Peyer's patch (tissue), 4 donors: ENCODE data around the gene LIN9. TPM values are rescaled to one million over a fixed set of nuclear protein-coding genes. Genes with fewer than 3 reads are reported as not detected.

Experiments used
- DNase-seq, 3 donors: peaks; one replicate each; pipeline ENCODE4 v3.0.0-alpha.2; 2017 to 2019
- H3K27ac ChIP-seq, 4 donors: fragments of 200-600 bp; sonication (generic); one replicate each; pipeline ENCODE4 v1.5.1; 2016 to 2019
- H3K27me3 ChIP-seq, 2 donors: fragments of 200-600 bp; sonication (generic); one replicate each; pipeline ENCODE4 v1.5.1; 2019
- H3K36me3 ChIP-seq, 3 donors: fragments of 200-600 bp; sonication (generic); one replicate each; pipeline ENCODE4 v1.5.1; 2016 to 2019
- H3K4me1 ChIP-seq, 4 donors: fragments of 200-600 bp; sonication (generic); one replicate each; pipeline ENCODE4 v1.5.1; 2016 to 2019
- H3K4me3 ChIP-seq, 4 donors: fragments of 200-600 bp; sonication (generic); 1 replicate in 3 of 4; 2 replicates in 1 of 4; pipeline ENCODE4 v1.5.1; 2016 to 2019; ENCODE audit warnings: mild to moderate bottlenecking in 1 of 4
- H3K9me3 ChIP-seq, 4 donors: fragments of 200-600 bp; sonication (generic); one replicate each; pipeline ENCODE4 v1.5.1; 2016 to 2019; ENCODE audit warnings: mild to moderate bottlenecking in 1 of 4
- CTCF ChIP-seq, 6 experiments: fragments of 450-650 bp in 4 of 6; fragments of 200-600 bp in 2 of 6; sonication (generic) in 1 of 6; IDR thresholded peaks; one replicate each; pipeline ENCODE4 v1.5.1; 2017 to 2019; ENCODE audit warnings: antibody characterized with exemption in 6 of 6, mild to moderate bottlenecking in 3 of 6, moderate library complexity in 1 of 6
- POLR2A ChIP-seq, 2 donors: fragments of 450-650 bp; IDR thresholded peaks; one replicate each; pipeline ENCODE4 v1.5.1; 2017; ENCODE audit warnings: antibody characterized with exemption in 2 of 2, mild to moderate bottlenecking in 2 of 2, moderate library complexity in 2 of 2
- total RNA-seq, 4 donors: library from RNA; depleted of rRNA; stranded (reverse); fragments of >200 nt; gene quantifications; one replicate each; pipeline ENCODE4 v1.1.0, GENCODE V29; 2016

Gene LIN9
- total RNA-seq, 4 donors from 2014 or later = 2.5 to 6.6 (median 4.2) TPM

DNA sequence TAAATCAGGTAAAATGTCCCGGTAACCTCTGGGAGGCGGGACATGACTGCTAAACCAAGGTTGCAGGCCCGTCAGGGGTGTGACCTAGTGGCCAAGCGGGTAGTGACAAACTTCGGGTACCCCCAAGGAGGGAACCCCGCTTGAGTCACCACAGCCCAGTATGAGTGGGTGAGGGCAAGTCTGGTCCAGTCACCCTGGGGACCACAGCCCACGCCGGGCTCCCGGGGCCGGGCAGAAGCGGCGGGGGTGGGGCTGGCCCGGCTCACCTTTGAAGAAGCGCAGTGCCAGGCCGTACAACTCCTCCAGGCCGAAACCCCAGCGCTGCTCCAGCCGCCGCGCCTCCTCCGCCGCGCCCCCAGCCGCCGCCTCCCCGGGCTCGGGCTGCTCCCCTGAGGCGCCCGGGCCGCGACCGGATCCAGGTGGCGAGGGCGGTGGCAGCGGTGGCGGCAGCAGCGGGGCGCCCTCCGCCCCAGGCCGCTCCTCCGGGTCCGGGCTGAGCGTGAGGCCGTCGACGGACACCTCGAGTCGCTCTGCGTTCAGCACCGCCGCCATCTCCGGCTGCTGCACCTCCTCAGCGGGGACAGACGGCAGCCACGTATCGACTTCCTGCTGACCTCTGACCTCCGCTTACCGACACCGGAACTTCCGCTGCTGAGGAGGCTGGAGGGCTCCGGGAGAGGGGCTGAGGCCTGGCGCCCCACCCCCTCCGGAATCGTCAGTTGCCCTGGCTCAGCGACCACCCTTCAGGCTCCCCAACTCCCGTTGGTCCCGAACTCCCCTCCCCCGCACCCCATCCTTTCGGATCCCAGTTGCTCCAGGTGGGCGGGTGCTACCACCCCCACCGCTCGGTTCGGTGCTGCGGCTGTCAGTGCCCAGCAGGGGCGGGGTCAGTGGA, 122.6 kb downstream of the LIN9 start, which contains the start of gene ACBD3:
Gene ACBD3, minus strand, starts transcription at position 618 of the 895 bp plus-strand sequence. Its CDS starts 66 bp downstream, at position 552.
- H3K4me3 ChIP-seq = peak within 1 kb of the TSS; percentile 65 to 97 (median 86)
- TF ChIP-seq CTCF (IDR thresholded peaks at IDR 0.05) (peak in 2 of 6 experiments; percentile 13 to 30), POLR2A (IDR thresholded peaks at IDR 0.05) (peak; percentile 86 to 90)
- peaks cover 0 to 31% (median 7%) of the 10 kb centered on the region in 4 donors for H3K4me1 ChIP-seq

DNA sequence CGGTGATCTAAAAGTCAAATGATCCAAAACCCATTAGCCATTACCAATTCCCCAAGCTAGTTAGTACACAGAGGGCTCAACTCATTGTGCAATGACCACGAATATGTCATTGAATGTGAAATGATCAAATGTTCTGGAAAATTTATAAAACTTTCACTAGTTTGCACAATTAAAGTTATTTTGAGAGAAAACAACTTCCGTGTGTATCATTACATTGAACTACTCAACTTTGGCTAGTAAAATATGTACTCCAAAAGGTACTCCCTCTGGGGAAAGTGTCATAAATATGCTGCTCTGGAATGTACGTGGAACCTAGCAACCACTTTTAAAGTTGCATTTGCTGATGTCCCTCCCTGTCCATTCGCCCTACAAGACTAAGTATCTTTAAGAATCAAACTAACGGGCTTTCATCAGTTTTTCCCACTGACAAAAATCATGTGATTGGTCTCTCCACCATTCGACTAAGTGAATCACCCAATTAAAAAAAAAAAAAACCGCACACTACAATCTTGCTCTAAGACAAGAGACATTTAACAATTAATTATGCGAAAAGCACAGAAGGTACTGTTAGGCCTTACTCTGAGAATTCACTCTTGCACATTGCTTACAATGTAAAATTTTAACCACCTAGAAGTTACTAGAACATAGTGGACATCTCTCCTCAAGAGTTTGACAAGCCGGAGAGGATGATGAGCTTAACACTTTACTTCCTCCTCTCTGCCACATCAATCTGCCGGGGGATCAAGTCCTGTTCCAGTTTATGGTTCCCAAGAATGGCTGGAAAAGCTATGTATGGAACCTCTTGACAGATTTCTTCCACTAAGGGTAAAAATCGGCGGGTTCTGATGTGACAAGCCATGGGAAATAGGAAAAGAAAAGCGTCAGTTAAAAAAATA, 123.6 kb downstream of the LIN9 start:
- TF ChIP-seq CTCF (IDR thresholded peaks at IDR 0.05) (no peak), POLR2A (IDR thresholded peaks at IDR 0.05) (no peak)
- H3K27me3 ChIP-seq = no peaks in the 10 kb centered on the region
- H3K9me3 ChIP-seq = no peaks in the 10 kb centered on the region
- H3K27ac ChIP-seq = peak overlapping the region; percentile 87 to 98 (median 95)
- peak overlapping the region; percentile 65 to 97 (median 86) for H3K4me3 ChIP-seq
- DNase-seq = no peak
- peaks cover 0 to 4% (median 0%) of the 10 kb centered on the region in 3 donors for H3K36me3 ChIP-seq
- peaks cover 0 to 32% (median 7%) of the 10 kb centered on the region in 4 donors for H3K4me1 ChIP-seq

More for the DNA sequence above, 122.6 kb downstream of the LIN9 start, which contains the start of gene ACBD3:
- no peaks in the 10 kb centered on the region for H3K36me3 ChIP-seq
- no peaks in the 10 kb centered on the region for H3K9me3 ChIP-seq
- H3K27ac ChIP-seq = peak within 1 kb of the TSS; percentile 87 to 98 (median 95)
- DNase-seq = peak; percentile 89 to 95 (median 89)
- H3K27me3 ChIP-seq = no peaks in the 10 kb centered on the region

DNA sequence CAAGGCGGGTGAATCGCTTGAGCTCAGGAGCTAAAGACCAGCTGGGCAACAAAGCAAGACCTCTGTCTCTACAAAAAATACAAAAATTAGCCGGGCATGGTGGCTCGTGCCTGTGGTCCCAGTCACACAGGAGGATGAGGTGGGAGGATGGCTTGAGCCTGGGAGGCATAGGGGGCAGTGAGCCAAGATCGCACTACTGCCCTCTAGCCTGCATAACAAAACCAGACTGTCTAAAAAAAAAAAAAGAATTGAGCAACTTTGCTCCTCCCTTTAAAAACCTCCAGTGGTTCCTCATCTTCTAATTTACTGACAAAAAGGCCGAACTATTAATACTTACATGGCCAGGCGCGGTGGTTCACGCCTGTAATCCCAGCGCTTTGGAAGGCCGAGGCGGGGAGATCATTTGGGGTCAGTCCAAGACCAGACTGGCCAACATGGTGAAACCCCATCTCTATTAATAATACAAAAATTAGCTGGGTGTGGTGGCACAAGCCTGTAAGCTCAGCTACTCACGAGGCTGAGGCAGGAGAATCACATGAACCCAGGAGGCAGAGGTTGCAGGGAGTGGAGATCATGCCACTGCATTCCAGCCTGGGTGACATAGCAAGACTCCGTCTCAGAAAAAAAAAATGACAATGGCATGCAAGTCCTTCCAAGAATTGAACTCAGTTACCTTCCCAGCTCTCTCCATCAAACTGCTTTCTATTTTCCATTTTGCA, 126.8 kb downstream of the LIN9 start:
- H3K4me1 ChIP-seq = peaks cover 0 to 32% (median 7%) of the 10 kb centered on the region in 4 donors
- no peak overlapping the region for H3K4me3 ChIP-seq
- H3K27ac ChIP-seq = peak overlapping the region in 3 of 4 donors; percentile 1 to 43 (median 41)
- H3K36me3 ChIP-seq = peaks cover 0 to 5% (median 0%) of the 10 kb centered on the region in 3 donors
- peak; percentile 19 to 62 (median 51) for DNase-seq
- no peaks in the 10 kb centered on the region for H3K9me3 ChIP-seq
- H3K27me3 ChIP-seq = no peaks in the 10 kb centered on the region
- TF ChIP-seq POLR2A (IDR thresholded peaks at IDR 0.05) = no peak
- peak in 3 of 6 experiments; percentile 14 to 34 (median 21) for TF ChIP-seq CTCF (IDR thresholded peaks at IDR 0.05)

Other genes with a start within 250 kb of the LIN9 start
- 100 to 1,000 TPM; 202 to 340 (median 291) TPM for gene H3-3A, start 246.4 kb downstream of the LIN9 start, total RNA-seq
- 10 to 100 TPM; 24.1 to 36.3 (median 32.8) TPM for gene ACBD3, start 122.4 kb downstream of the LIN9 start, total RNA-seq
- not detected for gene MIXL1, start 85.5 kb downstream of the LIN9 start, total RNA-seq
- gene PARP1, start 98.9 kb upstream of the LIN9 start, total RNA-seq = 100 to 1,000 TPM in 1 of 4 donors, 10 to 100 TPM in 3; 25.2 to 145 (median 54.4) TPM
- 1 to 10 TPM; 1.4 to 4.6 (median 2.9) TPM for gene STUM, start 239.6 kb upstream of the LIN9 start, total RNA-seq